HepG2 (cell line): ENCODE measurements around the gene PCNP. TPM values are rescaled to one million over a fixed set of nuclear protein-coding genes. Genes with fewer than 3 reads are reported as not detected.

Source experiments
- ADNP ChIP-seq: sonication (generic); formaldehyde crosslinking; IDR thresholded peaks from 2 replicates; pipeline ENCODE4 v1.4.0; 2020; ENCODE audit warnings: missing genetic modification reagents
- FLYWCH1 ChIP-seq: sonication (generic); formaldehyde crosslinking; IDR thresholded peaks from 2 replicates; pipeline ENCODE4 v1.8.1; 2023; ENCODE audit warnings: mild to moderate bottlenecking, missing genetic modification reagents
- FOXA1 ChIP-seq, 2 experiments: fragments of 450-650 bp in 1 of 2; sonication (generic) in 1 of 2; formaldehyde crosslinking in 1 of 2; IDR thresholded peaks; 2 replicates each; pipeline versions ENCODE4 v1.4.0 to v1.6.1; 2016 to 2020; ENCODE audit warnings: missing genetic modification reagents in 1 of 2
- IKZF1 ChIP-seq: fragments of 450-650 bp; IDR thresholded peaks from 2 replicates; pipeline ENCODE4 v1.7.1; 2016
- JUN ChIP-seq: sonication (generic); formaldehyde crosslinking; IDR thresholded peaks from 2 replicates; pipeline ENCODE4 v1.4.0; 2020; ENCODE audit warnings: mild to moderate bottlenecking, missing genetic modification reagents
- MIXL1 ChIP-seq: IDR thresholded peaks from 2 replicates; pipeline ENCODE4 v1.6.1; 2016
- SAP130 ChIP-seq: IDR thresholded peaks from 2 replicates; pipeline ENCODE4 v1.6.1; 2016; ENCODE audit warnings: low read depth
- SOX13 ChIP-seq, 3 experiments: fragments of 450-650 bp in 1 of 3; sonication (generic) in 1 of 3; formaldehyde crosslinking in 1 of 3; IDR thresholded peaks in 2 of 3; conservative IDR thresholded peaks in 1 of 3; 2 replicates each; pipeline versions ENCODE4 v1.5.0 to v1.6.1; 2016 to 2020; ENCODE audit warnings: antibody characterized with exemption in 1 of 3, mild to moderate bottlenecking in 1 of 3, missing compliant biosample characterization in 1 of 3, missing genetic modification reagents in 1 of 3, moderate library complexity in 1 of 3
- TARDBP ChIP-seq: sonication (generic); formaldehyde crosslinking; IDR thresholded peaks from 2 replicates; pipeline ENCODE4 v1.8.0; 2022; ENCODE audit warnings: mild to moderate bottlenecking, missing genetic modification reagents
- TFAP4 ChIP-seq: sonication (generic); IDR thresholded peaks from 2 replicates; pipeline ENCODE4 v1.6.1; 2016; ENCODE audit warnings: low read depth, borderline replicate concordance
- TFE3 ChIP-seq: IDR thresholded peaks from 2 replicates; pipeline ENCODE4 v1.6.1; 2016
- TSC22D2 ChIP-seq: sonication (generic); formaldehyde crosslinking; IDR thresholded peaks from 2 replicates; pipeline ENCODE4 v1.5.1; 2020; ENCODE audit warnings: missing genetic modification reagents, mild to moderate bottlenecking, borderline replicate concordance
- ZBTB34 ChIP-seq: sonication (generic); formaldehyde crosslinking; IDR thresholded peaks from 2 replicates; pipeline ENCODE4 v1.8.0; 2022; ENCODE audit warnings: mild to moderate bottlenecking, missing genetic modification reagents
- ZFP1 ChIP-seq: IDR thresholded peaks from 2 replicates; pipeline ENCODE4 v1.6.1; 2016
- ZNF331 ChIP-seq: sonication (generic); formaldehyde crosslinking; IDR thresholded peaks from 2 replicates; pipeline ENCODE4 v1.4.0; 2020; ENCODE audit warnings: missing genetic modification reagents
- ZNF333 ChIP-seq: sonication (generic); formaldehyde crosslinking; IDR thresholded peaks from 2 replicates; pipeline ENCODE4 v1.4.0; 2020; ENCODE audit warnings: mild to moderate bottlenecking, missing genetic modification reagents, borderline replicate concordance
- ZNF552 ChIP-seq: sonication (generic); formaldehyde crosslinking; IDR thresholded peaks from 2 replicates; pipeline ENCODE4 v1.9.0; 2022; ENCODE audit warnings: missing genetic modification reagents, mild to moderate bottlenecking, borderline replicate concordance
- ZNF678 ChIP-seq: sonication (generic); formaldehyde crosslinking; IDR thresholded peaks from 2 replicates; pipeline ENCODE4 v1.4.0; 2020; ENCODE audit warnings: mild to moderate bottlenecking, missing genetic modification reagents
- ZNF792 ChIP-seq: IDR thresholded peaks from 2 replicates; pipeline ENCODE4 v1.6.1; 2016
- ZXDC ChIP-seq: sonication (generic); formaldehyde crosslinking; IDR thresholded peaks from 2 replicates; pipeline ENCODE4 v1.5.0; 2020; ENCODE audit warnings: mild to moderate bottlenecking, missing genetic modification reagents
- polyA plus RNA-seq, 8 experiments: library from polyadenylated mRNA; depleted of rRNA in 3 of 8; stranded (reverse) in 7 of 8; unstranded in 1 of 8; fragments of >200 nt; fragmentation: Illumina TruSeq in 4 of 8; extraction: Trizol in 4 of 8; gene quantifications; 2 replicates each; pipeline versions ENCODE4 v1.2.1 to v1.2.3, GENCODE V29; 2011 to 2016; ENCODE audit warnings: low read depth in 4 of 8, missing spikeins in 1 of 8, mixed read lengths in 1 of 8; ENCODE audit not compliant: insufficient read depth in 1 of 8
- total RNA-seq, 5 experiments: library from RNA; depleted of rRNA; stranded (reverse); fragments of >200 nt; fragmentation: Illumina TruSeq; extraction: Trizol; gene quantifications; 2 replicates each; pipeline ENCODE4 v1.2.3, GENCODE V29; 2016; ENCODE audit warnings: low read depth in 1 of 5

Gene PCNP
- total and polyA plus RNA-seq, 2 of the 13 experiments (the other 11 are each of a cell fraction or from before 2014, with no cell fraction given) = 44.1 to 78.2 TPM

- peak; percentile 40; the same call in 1 of the 2 replicates for TF ChIP-seq TFAP4
- peak; percentile 74; the same call in 1 of the 2 replicates for TF ChIP-seq ZNF552 (CRISPR knock-in tag)
- no peak for TF ChIP-seq SOX13 (IDR thresholded peaks at IDR 0.05)
- peak in 1 of 2 experiments; percentile 14; a peak in 1 of 4 replicates for TF ChIP-seq SOX13 (CRISPR knock-in tag; conservative IDR thresholded peaks at IDR 0.05 in 1 of 2, IDR thresholded peaks at IDR 0.05 in 1 of 2)
- TF ChIP-seq ZNF333 (CRISPR knock-in tag) = no peak
- 0 out of 2 replicates have a peak, but pooled peaks have one; percentile 22 for TF ChIP-seq ZXDC (CRISPR knock-in tag)
- TF ChIP-seq IKZF1 = no peak
- TF ChIP-seq FOXA1 (IDR thresholded peaks at IDR 0.05) = no peak
- TF ChIP-seq FOXA1 (CRISPR knock-in tag; IDR thresholded peaks at IDR 0.05) = peak; percentile 68; the same call in 1 of the 2 replicates
- TF ChIP-seq ZBTB34 (CRISPR knock-in tag) = peak; percentile 65; the same call in 1 of the 2 replicates
- TF ChIP-seq ZNF331 (CRISPR knock-in tag) = peak; percentile 59; the same call in 1 of the 2 replicates
- no peak; the same call in 1 of the 2 replicates for TF ChIP-seq TSC22D2
- no peak for TF ChIP-seq ZNF678 (CRISPR knock-in tag)
- TF ChIP-seq FLYWCH1 = no peak
- peak; percentile 89 for TF ChIP-seq TARDBP
- peak; percentile 56; the same call in 1 of the 2 replicates for TF ChIP-seq ZFP1 (CRISPR knock-in tag)
- TF ChIP-seq ZNF792 (CRISPR knock-in tag) = 0 out of 2 replicates have a peak, but pooled peaks have one; percentile 39
- TF ChIP-seq TFE3 (CRISPR knock-in tag) = peak; percentile 37; the same call in 1 of the 2 replicates
- peak; percentile 88 for TF ChIP-seq SAP130
- no peak for TF ChIP-seq MIXL1 (CRISPR knock-in tag)
- TF ChIP-seq ADNP = no peak
- TF ChIP-seq JUN = peak; percentile 41; the same call in 1 of the 2 replicates
Measured at GRCh38 chr3:101573449-101574387, at the start of gene PCNP (continued).
